H1 (cell line): ENCODE measurements around the gene INA. TPM values are rescaled to one million over a fixed set of nuclear protein-coding genes. Genes with fewer than 3 reads are reported as not detected.

Source experiments
- CTCF ChIA-PET: fragments of 300-600 bp; sonication (Branson Sonifier 250); formaldehyde crosslinking; loops from one replicate; lab custom pipeline; 2021; ENCODE audit not compliant: partially characterized antibody; lab: Charles Lee
- POLR2A ChIA-PET: fragments of 300-600 bp; sonication (Branson Sonifier 250); formaldehyde crosslinking; loops from one replicate; lab custom pipeline; 2021; ENCODE audit warnings: inconsistent platforms; ENCODE audit not compliant: partially characterized antibody; lab: Charles Lee
- DNase-seq, 2 experiments: peaks; one replicate each; pipeline versions ENCODE4 v3.0.0 to v3.0.0-alpha.2; 2010 to 2022; ENCODE audit warnings: low spot score in 2 of 2, low read depth in 1 of 2, mixed read lengths in 1 of 2
- FAIRE-seq: peaks from 2 replicates; lab custom pipeline; 2011; peaks lifted over from hg19 to GRCh38; lab: Jason Lieb, UNC
- H2AFZ ChIP-seq: 2 replicates; pipeline ENCODE4 v1.8.1; 2012; ENCODE audit warnings: low read length, inconsistent platforms
- H2AK5ac ChIP-seq: 2 replicates; pipeline ENCODE4 v1.6.1; 2013; ENCODE audit warnings: low read depth, low read length
- H2BK120ac ChIP-seq: replicated peaks from 2 replicates; pipeline ENCODE3; 2013; ENCODE audit warnings: low read depth, low read length, inconsistent platforms
- H2BK12ac ChIP-seq: 2 replicates; pipeline ENCODE4 v1.6.1; 2013; ENCODE audit warnings: low read depth, low read length
- H2BK15ac ChIP-seq: 2 replicates; pipeline ENCODE4 v1.6.1; 2013; ENCODE audit warnings: low read length
- H2BK20ac ChIP-seq: 2 replicates; pipeline ENCODE4 v1.6.1; 2013; ENCODE audit warnings: low read length
- H2BK5ac ChIP-seq: 2 replicates; pipeline ENCODE4 v1.6.1; 2013; ENCODE audit warnings: low read depth, low read length
- H3K14ac ChIP-seq: 2 replicates; pipeline ENCODE4 v1.6.1; 2013; ENCODE audit warnings: inconsistent platforms; ENCODE audit not compliant: insufficient read length
- H3K18ac ChIP-seq: 2 replicates; pipeline ENCODE4 v1.6.1; 2013; ENCODE audit warnings: low read length; ENCODE audit errors: extremely low read depth
- H3K23ac ChIP-seq: 2 replicates; pipeline ENCODE4 v1.6.1; 2013; ENCODE audit warnings: inconsistent platforms; ENCODE audit not compliant: insufficient read length
- H3K23me2 ChIP-seq: 2 replicates; pipeline ENCODE4 v1.6.1; 2013; ENCODE audit warnings: low read depth, low read length
- H3K27ac ChIP-seq: 2 replicates; pipeline ENCODE4 v1.6.1; 2011; ENCODE audit warnings: low read depth, low read length, inconsistent platforms
- H3K27me3 ChIP-seq, 4 experiments: replicated peaks in 1 of 4; 1 replicate in 1 of 4; 2 replicates in 3 of 4; pipeline versions ENCODE4 v1.6.1 to v1.8.1; 2011 to 2013; ENCODE audit warnings: low read length in 3 of 4, mild to moderate bottlenecking in 3 of 4, inconsistent platforms in 2 of 4, mixed read lengths in 2 of 4, moderate library complexity in 1 of 4; ENCODE audit not compliant: control insufficient read depth in 3 of 4, insufficient read depth in 3 of 4; ENCODE audit errors: extremely low read depth in 1 of 4
- H3K36me3 ChIP-seq, 4 experiments: 2 replicates each; pipeline versions ENCODE4 v1.6.1 to v1.8.1; 2011 to 2013; ENCODE audit warnings: mild to moderate bottlenecking in 4 of 4, low read length in 3 of 4, moderate library complexity in 2 of 4, control low read depth in 1 of 4, inconsistent platforms in 1 of 4; ENCODE audit not compliant: insufficient read depth in 4 of 4, control insufficient read depth in 2 of 4
- H3K4ac ChIP-seq: replicated peaks from 2 replicates; pipeline ENCODE3; 2013; ENCODE audit warnings: low read length, low read depth, mixed read lengths, inconsistent platforms; ENCODE audit not compliant: insufficient read length
- H3K4me1 ChIP-seq, 4 experiments: replicated peaks in 1 of 4; 1 replicate in 1 of 4; 2 replicates in 3 of 4; pipeline versions ENCODE4 v1.6.1 to v1.8.1; 2011 to 2013; ENCODE audit warnings: low read length in 3 of 4, inconsistent platforms in 2 of 4, mixed read lengths in 1 of 4; ENCODE audit not compliant: insufficient read depth in 4 of 4, control insufficient read depth in 3 of 4
- H3K4me2 ChIP-seq, 2 experiments: 2 replicates each; pipeline versions ENCODE4 v1.6.1 to v1.8.1; 2011 to 2013; ENCODE audit warnings: low read depth in 2 of 2, low read length in 2 of 2, control low read depth in 1 of 2, inconsistent platforms in 1 of 2, mild to moderate bottlenecking in 1 of 2; ENCODE audit not compliant: insufficient read depth in 1 of 2
- H3K4me3 ChIP-seq, 4 experiments: fragments of 200-600, 300-600 bp in 1 of 4; sonication (generic), shearing (Covaris generic), sonication (Bioruptor Twin) in 1 of 4; 2 replicates each; pipeline versions ENCODE4 v1.5.1 to v1.8.1; 2011 to 2016; ENCODE audit warnings: low read length in 4 of 4, low read depth in 3 of 4, control low read depth in 2 of 4, inconsistent platforms in 2 of 4, mild to moderate bottlenecking in 2 of 4, mixed read lengths in 1 of 4, moderate library complexity in 1 of 4; ENCODE audit not compliant: insufficient read depth in 2 of 4; ENCODE audit errors: extremely low read depth in 1 of 4
- H3K56ac ChIP-seq: replicated peaks from 2 replicates; pipeline ENCODE3; 2013; ENCODE audit warnings: low read depth, mild to moderate bottlenecking, mixed read lengths, low read length, inconsistent platforms; ENCODE audit not compliant: insufficient read length
- H3K79me1 ChIP-seq: 2 replicates; pipeline ENCODE4 v1.6.1; 2013; ENCODE audit warnings: low read depth, low read length, control low read depth
- H3K79me2 ChIP-seq, 2 experiments: 2 replicates each; pipeline versions ENCODE4 v1.6.1 to v1.8.1; 2012 to 2013; ENCODE audit warnings: low read length in 2 of 2, mild to moderate bottlenecking in 2 of 2, inconsistent platforms in 1 of 2; ENCODE audit not compliant: insufficient read depth in 2 of 2, control insufficient read depth in 1 of 2
- H3K9ac ChIP-seq, 4 experiments: replicated peaks in 1 of 4; 1 replicate in 1 of 4; 2 replicates in 3 of 4; pipeline versions ENCODE4 v1.6.1 to v1.8.1; 2011 to 2013; ENCODE audit warnings: low read depth in 3 of 4, low read length in 3 of 4, control low read depth in 2 of 4, mild to moderate bottlenecking in 2 of 4, moderate library complexity in 2 of 4, inconsistent platforms in 1 of 4; ENCODE audit errors: extremely low read depth in 1 of 4
- H3K9me3 ChIP-seq, 2 experiments: 2 replicates each; pipeline versions ENCODE4 v1.6.1 to v1.8.1; 2012 to 2013; ENCODE audit warnings: mild to moderate bottlenecking in 2 of 2, moderate library complexity in 2 of 2, control low read depth in 1 of 2, inconsistent platforms in 1 of 2, low read depth in 1 of 2, low read length in 1 of 2, mixed read lengths in 1 of 2; ENCODE audit not compliant: insufficient read depth in 2 of 2
- H4K20me1 ChIP-seq, 2 experiments: replicated peaks in 1 of 2; 2 replicates each; pipeline versions ENCODE3 to v1.8.1; 2011 to 2013; ENCODE audit warnings: inconsistent platforms in 2 of 2, low read length in 2 of 2, mild to moderate bottlenecking in 1 of 2; ENCODE audit not compliant: insufficient read depth in 2 of 2, control insufficient read depth in 1 of 2
- H4K5ac ChIP-seq: 2 replicates; pipeline ENCODE4 v1.6.1; 2013; ENCODE audit warnings: low read length, low read depth, mixed read lengths, inconsistent platforms; ENCODE audit not compliant: insufficient read length
- H4K8ac ChIP-seq: 2 replicates; pipeline ENCODE4 v1.8.0; 2013; ENCODE audit warnings: mild to moderate bottlenecking, moderate library complexity, low read length, inconsistent platforms; ENCODE audit not compliant: insufficient read depth; ENCODE audit errors: extremely low read depth
- H4K91ac ChIP-seq: replicated peaks from 2 replicates; pipeline ENCODE3; 2013; ENCODE audit warnings: low read length, mixed read lengths, inconsistent platforms; ENCODE audit not compliant: insufficient read length
- BACH1 ChIP-seq: IDR thresholded peaks from 2 replicates; pipeline ENCODE4 v1.6.1; 2012; ENCODE audit warnings: low read length, improper control_type of control experiment
- MAFK ChIP-seq: IDR thresholded peaks from 2 replicates; pipeline ENCODE4 v1.6.1; 2012; ENCODE audit warnings: low read depth, mild to moderate bottlenecking, improper control_type of control experiment, low read length
- RFX5 ChIP-seq: IDR thresholded peaks from 2 replicates; pipeline ENCODE4 v1.6.1; 2011; ENCODE audit warnings: low read depth, low read length, improper control_type of control experiment, borderline replicate concordance
- WGBS, 2 experiments: shearing (Covaris generic) in 1 of 2; methylation state at CpG; one replicate each; pipeline versions ENCODE4 v1.1.6 to v1.1.7; 2013 to 2015; ENCODE audit warnings: low lambda C conversion rate in 2 of 2, mixed read lengths in 2 of 2, inconsistent platforms in 1 of 2, low coverage in 1 of 2, missing lambda C conversion rate in 1 of 2; ENCODE audit not compliant: insufficient replicate concordance in 2 of 2, insufficient coverage in 1 of 2, insufficient read length in 1 of 2; ENCODE audit errors: extremely low coverage in 1 of 2, missing lambda C conversion rate in 1 of 2; 5-methylcytosine and 5-hydroxymethylcytosine counted together
- polyA plus RNA-seq, 7 experiments: library from polyadenylated mRNA; depleted of rRNA in 3 of 7; stranded (reverse) in 5 of 7; unstranded in 2 of 7; fragments of >200 nt in 5 of 7; fragments of 200-250 nt in 2 of 7; gene quantifications; 1 replicate in 5 of 7; 2 replicates in 1 of 7; 4 replicates in 1 of 7; pipeline versions ENCODE4 v1.2.1 to v1.2.3, GENCODE V29; 2011 to 2013; ENCODE audit warnings: missing spikeins in 2 of 7, mixed read lengths in 2 of 7
- total RNA-seq: library from RNA; stranded (reverse); fragmentation: NEBNext Ultra II Directional; extraction: Animal tissue kit (Norgen Biotek cat#: 25700); gene quantifications from 2 replicates; pipeline ENCODE4 v1.2.1, GENCODE V29; 2021

The INA gene
- total and polyA plus RNA-seq, 2 of the 8 experiments (the other 6 are each of a cell fraction or from before 2014, with no cell fraction given) = 17.1 to 18.1 TPM

GRCh38 chr10:103241262-103242011 is 35.5 kb upstream of the INA start:
- WGBS, 2 experiments = 73% methylated on average over 7 of the region's 7 CpGs; no CpG with 5 or more reads in 1 of the 2 experiments
- no peak overlapping the region for H2BK120ac ChIP-seq
- H3K14ac ChIP-seq = no peak overlapping the region
- POLR2A ChIA-PET = interaction anchor here (1.1 to 1.2 kb wide), 2 partner anchors 11 to 49 kb away, joined by 3 read pairs; partner anchors contain the start of gene NT5C2
- peaks cover 2 to 8% (median 6%) of the 10 kb centered on the region in 4 experiments; a peak in 6 of 7 replicates for H3K4me1 ChIP-seq
- H3K79me1 ChIP-seq = no peaks in the 10 kb centered on the region; the same call in 1 of the 2 replicates
- H3K23me2 ChIP-seq = no peaks in the 10 kb centered on the region
- no peaks in the 10 kb centered on the region for H3K79me2 ChIP-seq
- H3K9ac ChIP-seq = no peak overlapping the region; a peak in 1 of 7 replicates
- H3K23ac ChIP-seq = no peak overlapping the region
- peak overlapping the region; percentile 6 for H3K4ac ChIP-seq
- peak overlapping the region in 1 of 2 experiments; percentile 24; a peak in 2 of 4 replicates for H3K4me2 ChIP-seq
- H4K5ac ChIP-seq = no peak overlapping the region
- H2AFZ ChIP-seq = peak overlapping the region; percentile 83
- DNase-seq (no peak), FAIRE-seq (no peak)
- H2BK5ac ChIP-seq = peak overlapping the region; percentile 48; the same call in 1 of the 2 replicates
- no peak overlapping the region for H4K8ac ChIP-seq
- no peak overlapping the region for H3K56ac ChIP-seq
- CTCF ChIA-PET = interaction anchor here (0.6 to 4.1 kb wide), 16 partner anchors 8 to 162 kb away, joined by 3 to 21 read pairs (median 3); partner anchors contain the start of gene INA
- no peak overlapping the region for H2BK15ac ChIP-seq
- H4K20me1 ChIP-seq = no peaks in the 10 kb centered on the region
- H3K36me3 ChIP-seq = no peaks in the 10 kb centered on the region
- H3K27me3 ChIP-seq = no peaks in the 10 kb centered on the region
- H3K9me3 ChIP-seq = no peaks in the 10 kb centered on the region
- TF ChIP-seq BACH1 (peak; percentile 79; the same call in 1 of the 2 replicates), MAFK (peak; percentile 68; the same call in 1 of the 2 replicates), RFX5 (no peak)
- no peak overlapping the region for H3K27ac ChIP-seq
- peak overlapping the region; percentile 83 for H3K18ac ChIP-seq
- H2BK20ac ChIP-seq = peak overlapping the region; percentile 99
- peak overlapping the region; percentile 36 for H4K91ac ChIP-seq
- H2AK5ac ChIP-seq = no peak overlapping the region
- H3K4me3 ChIP-seq = no peak overlapping the region
- H2BK12ac ChIP-seq = peak overlapping the region; percentile 95; the same call in 1 of the 2 replicates
